Body of pancreas (tissue), 4 donors: Measurements from ENCODE around the gene HSPH1.

Experiments used
- POLR2A ChIP-seq, 3 donors: fragments of 450-650 bp; IDR thresholded peaks; one replicate each; pipeline ENCODE4 v1.6.1; 2016; ENCODE audit warnings: antibody characterized with exemption in 3 of 3, mild to moderate bottlenecking in 2 of 3
- TF ChIP-seq, protein P1 (sequence below), 7 experiments: fragments of 450-650 bp in 4 of 7; fragments of 200-600 bp in 3 of 7; sonication (generic) in 3 of 7; IDR thresholded peaks; one replicate each; pipeline ENCODE4 v1.5.1; 2016 to 2019; ENCODE audit warnings: antibody characterized with exemption in 7 of 7

DNA sequence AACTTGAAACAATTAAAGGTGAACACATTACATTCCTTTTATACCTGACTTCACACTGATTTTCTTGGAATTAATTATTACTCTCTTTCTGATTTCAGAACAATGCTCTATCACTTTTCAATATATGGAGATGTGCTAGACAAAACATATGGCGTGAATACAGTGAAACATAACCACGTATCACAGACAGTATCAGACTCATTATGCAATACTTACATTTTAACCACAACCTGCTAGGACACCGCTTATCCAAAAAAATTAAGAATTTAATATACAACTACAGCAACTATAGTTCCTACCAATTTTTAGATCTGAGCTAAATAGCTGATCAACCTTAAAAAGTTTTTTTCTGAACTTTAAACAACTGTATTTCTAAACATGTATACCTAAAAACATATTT, 9.9 kb downstream of the HSPH1 start:
- TF ChIP-seq, protein P1, sequence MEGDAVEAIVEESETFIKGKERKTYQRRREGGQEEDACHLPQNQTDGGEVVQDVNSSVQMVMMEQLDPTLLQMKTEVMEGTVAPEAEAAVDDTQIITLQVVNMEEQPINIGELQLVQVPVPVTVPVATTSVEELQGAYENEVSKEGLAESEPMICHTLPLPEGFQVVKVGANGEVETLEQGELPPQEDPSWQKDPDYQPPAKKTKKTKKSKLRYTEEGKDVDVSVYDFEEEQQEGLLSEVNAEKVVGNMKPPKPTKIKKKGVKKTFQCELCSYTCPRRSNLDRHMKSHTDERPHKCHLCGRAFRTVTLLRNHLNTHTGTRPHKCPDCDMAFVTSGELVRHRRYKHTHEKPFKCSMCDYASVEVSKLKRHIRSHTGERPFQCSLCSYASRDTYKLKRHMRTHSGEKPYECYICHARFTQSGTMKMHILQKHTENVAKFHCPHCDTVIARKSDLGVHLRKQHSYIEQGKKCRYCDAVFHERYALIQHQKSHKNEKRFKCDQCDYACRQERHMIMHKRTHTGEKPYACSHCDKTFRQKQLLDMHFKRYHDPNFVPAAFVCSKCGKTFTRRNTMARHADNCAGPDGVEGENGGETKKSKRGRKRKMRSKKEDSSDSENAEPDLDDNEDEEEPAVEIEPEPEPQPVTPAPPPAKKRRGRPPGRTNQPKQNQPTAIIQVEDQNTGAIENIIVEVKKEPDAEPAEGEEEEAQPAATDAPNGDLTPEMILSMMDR (IDR thresholded peaks at IDR 0.05), result no peak
- no peak for TF ChIP-seq POLR2A (IDR thresholded peaks at IDR 0.05)
